NCI-H1930 (cell line): ENCODE measurements around the gene UNC13D.

ENCODE experiments used
- DNase-seq, 2 experiments: peaks; one replicate each; lab custom pipeline; 2025; lab: John Stamatoyannopoulos, UW

The UNC13D gene

DNA sequence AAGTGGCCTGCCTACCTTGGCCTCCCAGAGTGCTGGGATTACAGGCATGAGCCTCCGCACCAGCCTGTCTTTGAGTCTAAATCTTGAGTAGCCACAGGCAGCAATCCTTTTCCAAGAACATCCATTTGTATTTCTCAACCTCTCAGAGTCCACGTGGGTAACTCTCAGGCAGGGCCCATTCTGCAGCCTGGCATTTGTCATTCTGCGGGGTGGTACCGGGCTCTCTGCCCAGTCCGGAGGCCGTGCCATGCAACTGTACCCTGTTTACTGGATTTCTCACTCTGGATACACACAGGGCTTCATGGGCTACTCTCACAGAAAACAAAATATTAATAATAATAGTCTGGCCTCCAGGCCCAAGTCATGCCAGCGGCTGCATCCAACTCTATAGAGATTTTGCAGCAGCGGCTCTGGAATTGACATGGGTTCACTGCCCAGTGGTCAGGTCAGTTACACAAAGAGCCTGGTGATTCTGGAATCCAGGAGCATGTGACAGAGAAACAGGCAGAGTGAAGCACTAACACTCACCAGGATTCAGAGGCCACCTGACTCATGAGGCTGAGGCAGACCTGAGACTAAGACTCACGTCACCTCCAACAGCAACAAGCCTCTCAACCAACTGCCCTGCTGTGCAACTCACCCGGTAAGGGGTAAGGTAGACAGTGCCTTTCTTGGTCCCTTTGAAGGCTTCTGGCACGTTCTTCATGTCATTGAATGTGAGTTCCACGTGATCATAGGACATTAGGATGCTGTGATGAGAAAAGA, 6.9 kb upstream of the UNC13D start:
- DNase-seq = no peak

DNA sequence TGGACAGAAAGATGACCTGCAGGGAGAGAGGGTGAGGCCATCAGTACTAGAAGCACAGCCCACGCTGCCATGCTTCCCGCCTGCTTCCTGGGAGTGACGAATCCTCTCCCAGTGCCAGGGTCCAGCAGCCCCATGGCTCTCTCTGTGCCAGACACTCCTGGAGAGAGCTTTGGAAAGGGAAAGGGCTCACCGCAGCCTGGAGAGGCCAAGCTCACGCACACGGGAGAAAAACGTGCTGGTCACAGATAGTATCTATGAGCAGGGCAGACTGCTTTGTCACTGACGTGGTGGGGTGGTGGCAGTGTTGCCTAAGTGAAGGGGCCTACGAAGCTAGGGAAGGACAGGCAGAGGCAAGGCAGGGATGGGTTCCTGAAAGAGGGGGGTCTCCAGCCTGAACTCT, 5.5 kb upstream of the UNC13D start:
- no peak for DNase-seq

DNA sequence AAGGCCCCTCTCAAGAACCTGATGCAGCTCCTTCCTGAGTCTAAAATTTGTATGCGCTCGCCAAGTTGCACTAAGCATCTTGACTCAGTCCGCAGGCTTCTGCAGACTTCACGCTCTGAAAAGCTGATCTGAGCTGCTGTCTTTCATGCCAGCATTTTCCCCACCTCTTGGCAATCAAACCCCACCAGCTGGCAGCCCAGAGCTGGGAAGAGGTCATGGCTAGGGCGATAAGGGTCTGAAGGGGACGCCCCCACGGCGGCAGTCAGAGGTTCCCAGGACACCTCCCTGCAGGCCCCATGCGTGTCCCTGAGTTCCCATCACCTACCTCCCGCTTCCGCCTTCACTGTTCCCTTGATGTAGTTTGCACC, 5.1 kb upstream of the UNC13D start:
- no peak for DNase-seq

DNA sequence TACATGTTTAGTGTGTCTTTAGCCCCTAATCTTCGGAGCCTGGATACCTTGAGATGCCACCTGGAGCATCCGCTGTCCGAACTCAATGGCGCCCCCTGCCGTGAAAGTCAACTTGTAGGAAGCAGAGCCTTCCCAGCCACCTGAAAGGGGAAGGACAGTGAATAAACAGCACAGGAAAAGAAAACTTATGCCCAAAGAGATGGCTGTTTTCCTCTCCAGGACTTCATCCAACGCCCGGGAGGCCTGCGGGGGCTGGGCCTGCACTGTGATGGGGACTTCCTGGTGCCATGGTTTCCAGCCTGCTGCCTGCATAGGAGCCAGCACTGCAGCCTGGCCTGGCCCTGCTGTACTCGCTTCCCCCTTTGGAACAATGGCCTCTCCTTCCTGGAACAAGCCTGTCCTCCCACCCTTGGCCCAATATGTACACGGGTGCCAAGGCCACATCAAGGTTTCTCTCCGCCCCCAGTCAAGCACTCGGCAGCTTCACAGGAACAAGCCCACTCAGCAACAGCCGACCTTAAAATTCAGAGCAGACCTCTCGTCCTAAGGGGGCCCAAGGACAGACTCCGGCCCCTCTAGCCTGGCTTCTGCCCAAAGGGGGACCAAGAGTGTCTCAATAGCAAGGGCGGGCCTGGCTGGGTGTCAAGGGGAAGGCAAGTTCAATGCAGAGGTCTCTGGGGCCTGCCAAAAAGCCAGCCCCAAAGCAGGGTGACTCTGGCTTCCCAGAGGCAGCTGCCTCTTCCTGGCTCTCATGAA, 4.5 kb upstream of the UNC13D start:
- DNase-seq = peak; percentile 49 to 74

DNA sequence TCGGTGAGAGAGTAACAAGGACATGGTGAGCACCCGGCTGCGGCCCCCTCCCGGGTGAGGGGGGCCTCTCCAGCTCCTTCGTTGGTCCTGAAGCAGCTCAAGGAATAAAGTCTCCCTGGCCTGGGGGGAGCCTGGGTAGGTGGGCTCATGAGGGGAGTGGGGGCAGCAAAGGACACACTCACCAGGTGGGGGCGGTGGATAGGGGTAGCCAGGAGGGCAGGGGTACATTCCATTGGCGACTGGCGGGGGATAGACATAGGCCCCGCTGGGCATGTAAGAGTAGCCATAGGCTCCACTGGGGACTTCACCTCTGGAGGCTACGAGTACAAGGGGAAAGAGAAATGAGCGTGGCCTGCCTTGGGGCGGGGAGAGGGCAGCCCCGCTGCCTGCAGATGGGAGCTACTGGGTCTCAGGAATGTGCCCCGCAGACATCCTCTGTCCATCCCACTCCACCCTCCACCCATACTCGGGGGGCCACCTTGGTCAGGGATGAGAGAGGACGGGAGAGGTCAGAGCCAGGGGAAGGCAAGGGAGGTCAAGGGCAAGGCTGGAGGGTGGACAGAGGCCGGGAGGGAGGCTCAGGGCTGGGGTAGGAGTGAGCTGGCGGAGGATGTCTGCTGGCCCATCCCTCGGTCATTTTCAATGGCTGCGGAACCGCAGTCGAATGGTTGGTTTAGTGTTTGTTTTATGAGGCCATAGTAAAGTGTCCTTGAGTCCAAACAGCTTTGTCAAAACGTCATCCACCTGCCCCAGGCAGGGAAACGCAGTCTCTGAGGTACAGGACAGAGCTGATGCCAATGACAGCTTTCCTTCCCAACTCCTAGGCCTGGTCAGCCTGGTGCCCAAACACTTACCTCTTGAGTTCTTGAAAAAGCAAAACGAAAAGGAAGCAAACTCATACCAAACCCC, 3.7 kb upstream of the UNC13D start:
- DNase-seq = no peak

DNA sequence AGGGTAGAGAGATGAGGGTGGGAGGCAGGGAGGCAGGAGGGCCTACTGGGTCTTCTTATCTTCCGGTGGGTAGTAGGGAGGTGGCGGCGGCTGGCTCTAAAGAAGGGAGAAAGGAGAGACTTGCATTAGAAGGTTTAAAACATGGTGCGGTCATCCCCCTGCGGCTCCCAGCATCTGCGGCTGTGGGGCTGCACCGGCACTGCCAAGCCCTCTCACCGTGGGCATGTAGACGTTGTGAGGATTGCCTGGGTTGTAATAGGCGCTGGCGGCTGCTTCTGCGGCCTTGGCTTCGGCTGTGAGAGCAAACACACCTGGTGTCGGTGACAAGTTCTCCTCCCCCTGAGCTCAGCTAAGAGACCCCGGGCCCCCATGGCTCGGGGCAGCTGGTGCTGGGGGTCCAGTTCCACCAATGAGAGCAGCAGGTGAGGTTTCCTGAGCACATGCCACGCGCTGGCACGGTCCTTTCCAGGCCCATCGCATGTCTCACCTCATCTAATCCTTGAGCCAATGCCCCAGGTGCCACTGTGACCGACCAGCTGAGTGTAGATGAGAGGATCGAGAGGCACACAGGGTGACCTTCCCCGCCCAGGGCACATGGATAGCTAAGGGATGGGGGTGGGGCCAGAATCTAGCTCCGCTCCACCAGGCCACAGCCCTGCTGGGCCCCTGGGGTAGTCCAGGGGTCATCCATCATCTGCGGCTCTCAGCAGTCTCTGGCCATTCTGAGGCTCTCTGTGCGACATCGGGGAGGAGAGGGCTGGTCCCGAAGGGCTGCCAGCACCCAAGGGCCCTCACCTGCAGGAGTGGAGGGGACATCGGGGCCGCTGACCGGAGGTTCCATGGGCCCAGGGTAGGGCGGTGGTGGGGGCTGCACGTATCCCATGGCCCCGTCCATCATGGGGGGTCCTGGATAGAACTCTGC, 2.7 kb upstream of the UNC13D start:
- no peak for DNase-seq

DNA sequence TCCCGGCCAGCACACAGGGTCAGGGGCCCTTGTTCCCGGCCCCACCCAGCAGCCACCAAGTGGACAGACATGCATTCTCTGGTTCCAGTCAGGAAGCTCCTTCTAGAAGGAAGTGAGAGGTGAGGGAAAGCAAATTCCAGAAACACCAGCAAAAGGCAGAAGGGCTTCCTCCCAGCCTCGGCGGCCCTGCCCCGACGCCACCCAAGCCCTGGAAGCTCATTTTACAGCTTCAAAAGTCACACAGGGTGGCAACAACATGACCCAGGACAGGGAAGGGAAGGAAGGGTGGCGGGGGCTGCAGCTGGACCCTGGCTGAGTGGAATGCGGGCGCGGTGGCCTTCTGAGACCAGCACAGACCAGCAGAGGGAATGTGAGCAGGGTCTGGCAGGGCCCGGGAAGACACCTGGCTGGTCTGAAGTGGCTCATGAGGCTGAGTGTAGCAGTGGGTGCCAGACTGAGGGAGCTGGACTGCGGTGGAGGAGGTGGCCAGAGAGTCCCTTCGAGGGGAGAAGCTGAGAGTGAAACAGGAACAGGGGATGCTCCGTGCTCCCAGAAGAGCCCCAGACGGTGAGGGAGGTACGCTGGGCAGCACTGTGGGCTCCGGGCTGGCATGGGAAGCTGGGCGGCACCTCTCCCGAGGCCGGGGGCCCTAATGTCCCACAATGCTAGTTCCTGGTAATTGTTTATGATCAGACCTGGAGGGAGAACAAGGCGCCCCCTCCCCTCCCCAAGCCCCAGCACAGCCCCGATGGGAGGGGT, 1.9 kb upstream of the UNC13D start:
- DNase-seq = no peak

DNA sequence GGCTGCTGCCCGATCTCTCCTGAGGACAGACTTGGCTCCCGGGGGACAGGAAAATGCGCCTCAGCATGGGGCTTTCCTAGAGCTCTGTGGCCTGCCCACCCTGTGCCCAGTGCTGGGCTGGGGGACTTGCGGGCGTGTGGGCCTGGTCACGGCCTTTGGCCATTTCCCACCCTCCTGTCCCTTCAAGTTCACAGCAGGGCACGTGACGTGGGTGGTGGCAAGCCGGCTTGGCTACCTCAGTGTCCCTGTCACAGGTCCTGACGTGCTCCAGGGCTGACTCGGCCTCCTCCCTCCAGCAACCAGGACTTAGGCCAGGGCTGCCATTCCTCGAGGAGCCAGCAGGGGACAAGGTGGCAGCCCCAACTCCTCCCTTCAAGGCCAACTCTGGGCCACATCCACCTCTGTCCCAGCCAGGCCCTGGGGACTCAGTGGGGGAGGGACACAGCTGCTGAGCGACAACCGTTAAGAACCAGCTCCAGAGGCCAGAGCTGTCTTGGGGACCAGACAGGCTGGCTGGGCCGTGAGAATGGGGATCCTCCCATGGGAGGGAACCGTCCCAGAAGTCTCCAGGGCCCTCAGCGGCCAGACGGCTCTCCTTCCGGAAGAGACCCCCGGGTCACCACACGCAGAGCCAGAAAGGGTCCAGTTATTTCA, 981 bp upstream of the UNC13D start:
- DNase-seq = peak; percentile 36 to 46

DNA sequence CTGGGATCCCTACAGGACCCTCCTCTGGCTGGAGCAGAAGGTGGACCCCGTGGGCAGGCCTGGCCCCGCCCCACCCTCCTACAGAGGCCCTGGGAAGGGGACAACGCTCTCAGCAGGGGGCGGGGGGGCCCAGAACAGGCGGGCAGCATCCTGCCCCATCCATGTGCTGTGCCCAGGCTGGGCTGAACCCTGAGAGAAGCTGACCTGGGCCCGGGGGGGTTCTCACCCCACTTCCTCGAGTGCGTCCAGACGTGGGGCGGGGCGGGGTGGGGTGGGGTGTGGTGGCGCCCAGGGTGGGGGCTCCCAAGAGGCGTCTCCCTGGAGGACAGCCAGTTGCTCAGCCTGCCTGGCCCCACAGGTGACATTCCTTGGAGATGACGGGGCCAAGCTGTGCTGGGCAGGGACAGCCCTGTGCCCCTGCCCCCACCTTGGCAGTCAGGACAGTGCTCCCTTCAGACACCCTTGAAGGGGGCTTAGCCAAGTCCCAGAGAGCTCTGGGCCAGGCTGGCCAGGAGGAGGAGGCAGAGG, 390 bp upstream of the UNC13D start:
- no peak for DNase-seq

DNA sequence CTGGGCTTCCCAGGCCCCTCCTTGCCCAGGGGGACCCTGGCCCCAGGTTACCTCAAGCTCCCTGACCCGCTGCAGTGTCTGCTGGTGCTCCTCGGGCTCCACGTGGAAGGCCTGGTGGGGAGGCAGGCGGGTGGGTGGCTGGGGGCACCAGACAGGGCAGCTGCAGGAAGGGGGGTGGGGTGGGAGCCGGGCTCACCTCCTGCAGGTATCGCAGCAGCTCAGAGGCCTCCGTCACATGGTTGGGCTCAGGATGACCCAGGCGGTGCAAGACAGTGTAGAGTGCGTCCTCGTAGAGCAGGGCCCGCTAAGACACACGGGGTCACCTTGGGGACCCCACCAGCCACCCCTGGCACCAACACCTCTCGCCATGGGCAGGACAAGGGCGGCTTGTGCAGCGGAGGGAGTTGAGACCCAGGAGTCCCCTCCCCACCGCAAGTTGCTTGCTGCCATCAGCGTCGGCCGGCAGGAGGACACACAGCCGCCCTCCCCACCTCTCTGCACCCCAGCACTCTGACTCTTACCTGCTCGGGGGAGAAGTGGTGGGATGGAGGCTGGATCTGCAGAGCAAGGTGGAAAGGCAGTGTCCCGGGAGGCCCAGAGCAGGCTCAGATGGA, 1.1 kb downstream of the UNC13D start:
- no peak for DNase-seq

DNA sequence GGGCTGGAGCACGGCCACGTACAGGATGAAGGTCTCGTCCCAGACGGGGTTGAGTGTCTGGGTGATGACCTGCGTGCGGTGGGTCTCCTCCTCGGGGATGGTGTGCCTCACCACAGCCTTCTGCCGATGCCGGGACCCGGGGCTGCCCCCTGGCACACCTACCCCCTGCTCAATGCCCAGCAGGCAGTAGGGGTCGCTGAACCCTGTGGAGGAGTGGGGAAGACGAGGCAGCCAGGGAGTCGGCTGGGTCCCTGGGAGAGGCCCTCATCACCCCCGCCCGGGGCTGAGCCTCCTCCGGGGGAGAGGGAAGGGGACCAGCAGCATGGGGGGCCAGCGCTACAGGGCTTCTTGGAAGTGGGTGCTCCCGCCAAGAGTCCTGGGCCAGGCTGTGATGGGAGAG, 1.8 kb downstream of the UNC13D start:
- no peak for DNase-seq

DNA sequence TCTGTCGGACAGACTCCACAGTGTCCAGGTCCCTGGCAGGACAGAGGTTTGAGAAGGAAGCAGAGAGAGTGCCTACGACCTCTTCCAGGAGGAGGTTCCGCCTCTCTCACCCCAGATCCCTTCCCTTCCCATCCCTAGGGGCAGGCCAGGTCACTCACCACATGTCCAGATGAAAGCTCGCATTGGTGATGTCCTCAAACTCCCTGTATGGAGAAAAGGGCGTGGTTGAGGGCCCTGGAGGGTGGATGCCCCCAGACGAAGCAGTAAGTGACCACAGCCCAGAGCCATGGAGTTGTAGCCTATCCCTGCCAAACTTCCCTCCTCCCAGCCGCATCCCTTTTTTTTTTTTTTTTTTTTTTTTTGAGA, 3.4 kb downstream of the UNC13D start:
- no peak for DNase-seq

DNA sequence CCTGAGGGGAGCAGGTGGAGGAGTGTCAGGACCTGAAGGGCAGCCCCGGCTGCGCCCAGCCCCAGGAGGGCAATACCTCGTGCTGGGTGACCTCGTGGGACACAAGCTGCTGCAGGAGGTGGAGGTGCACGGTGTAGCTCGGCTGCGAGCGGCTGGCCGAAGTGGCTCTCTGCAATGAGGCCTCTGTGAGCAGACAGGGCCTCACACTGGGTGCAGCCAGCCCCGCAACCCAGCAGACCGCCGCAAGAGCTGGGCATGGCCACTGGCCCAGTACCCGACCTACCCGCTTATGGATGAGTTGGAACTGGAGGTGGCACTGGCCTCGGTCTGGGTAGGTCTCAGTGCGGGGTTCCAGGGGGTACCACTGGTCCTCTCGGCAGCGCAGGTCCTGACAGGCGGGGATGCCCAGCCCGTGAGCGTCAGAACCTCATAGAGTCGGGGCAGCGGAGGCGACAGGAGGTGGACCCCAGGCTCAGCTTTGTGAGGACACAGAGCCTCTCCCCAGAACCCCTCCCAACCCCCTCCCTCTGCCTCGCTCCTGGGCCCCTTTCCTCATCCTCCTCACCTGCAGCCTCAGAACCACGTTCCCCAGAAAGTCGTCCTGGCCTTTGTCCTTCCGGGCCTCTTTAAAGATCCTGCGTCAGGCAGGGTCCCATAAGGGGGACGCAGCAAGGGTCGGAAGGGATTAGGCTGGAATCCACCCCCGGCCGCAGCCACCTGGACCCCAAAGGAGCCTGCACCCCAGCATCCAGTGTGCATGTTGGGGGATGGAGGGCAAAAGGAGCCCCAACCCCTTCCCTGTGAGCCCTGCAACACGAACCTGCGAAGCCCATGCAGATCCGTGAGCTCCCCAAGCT, 4.0 kb downstream of the UNC13D start:
- DNase-seq = no peak

DNA sequence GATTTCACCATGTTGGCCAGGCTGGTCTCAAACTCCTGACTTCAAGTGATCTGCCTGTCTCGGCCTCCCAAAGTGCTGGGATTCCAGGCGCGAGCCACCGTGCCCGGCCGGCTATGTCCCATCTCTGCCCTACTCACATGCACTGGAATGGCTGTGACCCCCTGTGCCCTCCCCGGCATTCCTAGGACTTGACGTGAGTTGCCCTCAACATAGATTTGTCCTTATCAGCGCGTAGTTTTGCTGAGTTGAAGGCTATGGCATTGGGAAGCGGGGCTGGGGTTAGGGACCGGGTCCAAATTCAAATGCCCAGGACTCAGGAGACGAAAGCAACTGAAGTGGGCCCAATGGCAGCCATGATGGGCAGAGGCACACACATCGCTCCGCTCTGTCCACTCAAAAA, 5.8 kb downstream of the UNC13D start:
- DNase-seq = no peak

DNA sequence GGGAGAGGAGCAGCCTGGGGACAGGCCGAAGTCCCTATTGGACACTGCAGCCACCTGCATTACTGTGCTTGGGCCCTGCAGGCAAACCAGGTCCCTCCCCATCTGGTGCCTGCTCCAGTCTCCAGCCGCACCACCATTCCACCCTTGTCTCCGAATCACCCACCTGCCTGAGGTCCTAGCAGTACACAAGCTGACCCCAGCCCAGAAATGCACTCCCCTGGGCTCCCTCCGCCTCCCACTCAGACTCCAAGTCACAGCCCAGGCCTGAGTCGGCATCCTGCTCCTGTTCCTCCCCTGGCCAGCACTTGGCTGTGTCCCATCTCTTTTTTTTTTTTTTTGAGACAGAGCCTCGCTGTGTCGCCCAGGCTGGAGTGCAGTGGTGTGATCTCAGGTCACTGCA, 6.3 kb downstream of the UNC13D start:
- no peak for DNase-seq

DNA sequence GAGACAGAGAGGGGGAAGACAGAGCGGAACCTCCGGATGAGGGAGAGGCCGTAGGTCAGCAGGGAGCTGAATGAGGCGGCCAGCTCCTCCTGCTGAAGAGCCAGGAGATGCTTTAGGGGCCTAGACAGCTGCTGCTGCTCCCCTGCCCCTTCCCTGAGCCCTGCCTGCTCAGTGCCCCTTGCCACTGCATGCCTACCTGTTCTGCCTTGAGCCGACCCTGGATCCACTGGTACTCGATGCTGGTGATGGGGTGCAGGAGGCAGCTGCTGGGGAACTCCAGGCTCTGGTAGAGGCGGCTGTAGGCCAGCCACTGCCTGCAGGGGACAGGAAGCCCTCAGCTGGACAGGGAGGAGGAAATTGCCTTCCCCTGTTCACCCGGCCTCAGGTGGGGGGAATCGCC, 7.6 kb downstream of the UNC13D start:
- DNase-seq = no peak

DNA sequence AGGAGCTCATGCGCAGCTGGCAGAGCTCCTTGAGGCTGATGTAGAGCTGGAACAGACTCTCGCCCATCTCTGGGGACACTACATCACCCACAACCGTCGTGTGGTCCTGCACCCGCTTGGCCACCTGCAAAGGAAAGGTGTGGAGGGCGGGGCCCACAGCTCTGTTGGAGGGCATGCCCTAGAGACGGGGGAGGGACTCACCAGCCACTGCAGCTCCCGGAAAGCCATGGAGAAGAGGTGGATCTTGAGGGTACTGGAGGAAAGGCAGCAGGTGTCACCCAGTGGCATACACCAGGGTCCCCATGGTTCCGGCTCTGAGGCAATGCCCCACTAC, 8.6 kb downstream of the UNC13D start:
- no peak for DNase-seq

DNA sequence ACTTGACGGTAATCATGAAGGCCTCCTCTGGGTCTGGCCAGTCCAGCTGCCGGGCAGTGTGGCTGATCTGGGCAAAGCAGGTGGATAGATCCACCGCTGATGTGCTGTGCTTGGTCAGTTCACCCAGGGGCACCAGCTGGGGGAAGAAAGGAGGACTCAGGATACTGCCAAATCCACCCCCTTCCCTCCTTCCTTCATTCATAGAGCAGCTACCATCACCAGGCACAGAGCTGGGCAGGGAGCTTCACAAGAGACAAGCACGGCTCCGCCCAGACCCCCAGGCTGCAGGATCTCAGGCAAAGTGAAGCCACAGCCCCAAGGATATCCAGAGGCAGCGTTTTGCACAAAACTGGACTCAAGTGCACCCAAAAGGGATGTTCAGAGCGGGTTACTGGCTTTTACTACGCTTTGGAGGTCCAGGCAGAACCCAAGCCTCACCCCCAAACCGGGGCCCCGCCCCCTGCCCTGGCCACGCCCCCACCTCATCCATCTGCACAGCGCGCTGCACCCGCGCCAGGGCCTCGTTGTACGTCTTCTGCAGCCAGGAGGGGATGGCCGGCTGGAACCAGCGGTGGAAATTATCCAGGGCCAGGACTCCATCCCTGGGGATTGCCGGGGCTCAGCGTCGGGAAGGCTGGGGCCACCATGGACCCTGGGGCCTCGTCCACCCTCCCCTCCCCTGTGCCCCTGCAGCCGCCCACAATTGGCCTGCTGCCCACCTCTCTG, 9.1 kb downstream of the UNC13D start:
- no peak for DNase-seq
